Vagina (tissue), 2 donors: ENCODE data around the gene TRMT11. TPM values are rescaled to one million over a fixed set of nuclear protein-coding genes. Genes with fewer than 3 reads are reported as not detected.

Source experiments
- DNase-seq, 2 donors: peaks; one replicate each; pipeline ENCODE4 v3.0.0-alpha.2; 2017; ENCODE audit errors: extremely low spot score in 2 of 2
- H3K27ac ChIP-seq: fragments of 200-600 bp; sonication (generic); one replicate; pipeline ENCODE4 v1.5.1; 2019
- H3K27me3 ChIP-seq: fragments of 200-600 bp; sonication (generic); one replicate; pipeline ENCODE4 v1.5.1; 2019
- H3K36me3 ChIP-seq, 2 donors: fragments of 200-600 bp; sonication (generic); one replicate each; pipeline ENCODE4 v1.5.1; 2017 to 2019
- H3K4me1 ChIP-seq: fragments of 200-600 bp; sonication (generic); one replicate; pipeline ENCODE4 v1.5.1; 2019
- H3K4me3 ChIP-seq, 2 donors: fragments of 200-600 bp; sonication (generic); 1 replicate in 1 of 2; 2 replicates in 1 of 2; pipeline ENCODE4 v1.5.1; 2016 to 2019
- H3K9me3 ChIP-seq: fragments of 200-600 bp; sonication (generic); one replicate; pipeline ENCODE4 v1.5.1; 2019
- POLR2A ChIP-seq, 2 donors: fragments of 450-650 bp; IDR thresholded peaks; one replicate each; pipeline ENCODE4 v1.6.1; 2017; ENCODE audit warnings: antibody characterized with exemption in 2 of 2, mild to moderate bottlenecking in 2 of 2, moderate library complexity in 2 of 2
- POLR2AphosphoS5 ChIP-seq, 2 donors: sonication (generic); formaldehyde crosslinking; IDR thresholded peaks; one replicate each; pipeline ENCODE4 v1.9.0; 2017; ENCODE audit warnings: antibody characterized with exemption in 2 of 2, mild to moderate bottlenecking in 2 of 2, low read depth in 1 of 2; ENCODE audit not compliant: insufficient read depth in 1 of 2
- intact Hi-C: fragments of 100-400 bp; cut with DNase I; formaldehyde crosslinking; loops from one replicate; pipeline ENCODE4 v1.15.1; 2023
- total RNA-seq: library from RNA; depleted of rRNA; stranded (reverse); fragments of >200 nt; gene quantifications from one replicate; pipeline ENCODE4 v1.2.3, GENCODE V29; 2016
- TF ChIP-seq, protein P1 (sequence below), 3 experiments: fragments of 450-650 bp in 2 of 3; fragments of 200-600 bp in 1 of 3; sonication (generic) in 1 of 3; IDR thresholded peaks; one replicate each; pipeline ENCODE4 v1.5.1; 2017 to 2019; ENCODE audit warnings: antibody characterized with exemption in 3 of 3, mild to moderate bottlenecking in 2 of 3, moderate library complexity in 2 of 3

Gene TRMT11
- total RNA-seq, 1 donor from 2014 or later, result 28.0 TPM

- H3K4me3 ChIP-seq, result no peak overlapping the region
- intact Hi-C loops, result no loop called here
- no peaks in the 10 kb centered on the region for H3K36me3 ChIP-seq
- no peak for DNase-seq
- TF ChIP-seq POLR2AphosphoS5 (IDR thresholded peaks at IDR 0.05; ENCODE audit: insufficient read depth in 1 of 2, low read depth in 1 of 2) (no peak), POLR2A (IDR thresholded peaks at IDR 0.05) (no peak)
- TF ChIP-seq, protein P1, sequence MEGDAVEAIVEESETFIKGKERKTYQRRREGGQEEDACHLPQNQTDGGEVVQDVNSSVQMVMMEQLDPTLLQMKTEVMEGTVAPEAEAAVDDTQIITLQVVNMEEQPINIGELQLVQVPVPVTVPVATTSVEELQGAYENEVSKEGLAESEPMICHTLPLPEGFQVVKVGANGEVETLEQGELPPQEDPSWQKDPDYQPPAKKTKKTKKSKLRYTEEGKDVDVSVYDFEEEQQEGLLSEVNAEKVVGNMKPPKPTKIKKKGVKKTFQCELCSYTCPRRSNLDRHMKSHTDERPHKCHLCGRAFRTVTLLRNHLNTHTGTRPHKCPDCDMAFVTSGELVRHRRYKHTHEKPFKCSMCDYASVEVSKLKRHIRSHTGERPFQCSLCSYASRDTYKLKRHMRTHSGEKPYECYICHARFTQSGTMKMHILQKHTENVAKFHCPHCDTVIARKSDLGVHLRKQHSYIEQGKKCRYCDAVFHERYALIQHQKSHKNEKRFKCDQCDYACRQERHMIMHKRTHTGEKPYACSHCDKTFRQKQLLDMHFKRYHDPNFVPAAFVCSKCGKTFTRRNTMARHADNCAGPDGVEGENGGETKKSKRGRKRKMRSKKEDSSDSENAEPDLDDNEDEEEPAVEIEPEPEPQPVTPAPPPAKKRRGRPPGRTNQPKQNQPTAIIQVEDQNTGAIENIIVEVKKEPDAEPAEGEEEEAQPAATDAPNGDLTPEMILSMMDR (IDR thresholded peaks at IDR 0.05), result no peak
- peaks cover 42% of the 10 kb centered on the region for H3K4me1 ChIP-seq
- no peaks in the 10 kb centered on the region for H3K9me3 ChIP-seq
- no peaks in the 10 kb centered on the region for H3K27me3 ChIP-seq
- H3K27ac ChIP-seq, result no peak overlapping the region
These were observed 43.4 kb upstream of the TRMT11 start for GRCh38 chr6:125942672-125943527.

DNA sequence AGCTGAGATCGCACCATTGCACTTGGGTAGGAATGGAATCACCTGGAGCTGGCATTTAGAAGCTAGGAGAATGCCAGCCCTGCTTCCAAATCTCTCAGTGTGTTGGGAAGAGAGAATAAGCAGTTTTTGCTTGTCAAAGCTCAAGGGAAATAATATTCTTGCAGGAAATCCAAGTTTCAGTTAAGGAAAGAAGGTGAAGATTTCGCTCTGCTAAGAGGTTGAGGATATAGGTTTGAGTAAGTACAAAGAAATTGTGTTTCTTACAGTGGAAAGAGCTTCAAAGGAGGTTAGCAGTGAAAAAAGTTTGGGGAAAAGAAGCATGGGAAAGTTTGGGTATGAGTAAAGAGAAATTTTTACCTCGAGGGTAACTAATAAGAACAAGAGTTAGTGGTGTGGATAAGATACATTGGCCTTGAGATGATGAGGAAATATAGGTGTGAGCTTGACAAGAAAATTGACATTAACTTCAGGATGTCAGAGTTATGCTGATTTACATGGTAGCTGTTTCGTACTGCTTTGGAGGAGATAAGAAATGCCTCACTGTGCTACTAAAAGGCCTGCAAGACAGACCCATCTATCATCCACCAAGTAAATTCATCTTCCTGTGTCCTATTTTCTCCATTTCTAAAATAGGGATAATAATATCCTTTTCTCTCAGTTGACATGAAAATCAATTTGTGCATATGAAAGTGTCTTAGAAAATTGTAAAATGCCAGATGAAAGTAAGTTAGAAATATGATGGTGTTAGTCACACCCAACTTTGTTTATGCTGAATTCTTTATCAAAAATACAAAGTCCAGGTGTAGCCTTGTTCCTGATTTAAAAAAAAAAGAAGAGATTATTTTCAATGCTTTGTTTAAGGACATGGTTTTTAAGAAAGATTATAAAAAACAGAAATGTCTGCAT lies 42.6 kb upstream of the TRMT11 start:
- Histone ChIP-seq H3K4me1 (peaks cover 42% of the 10 kb centered on the region), H3K27me3 (no peaks in the 10 kb centered on the region), H3K4me3 (no peak overlapping the region), H3K27ac (peak overlapping the region; percentile 71), H3K9me3 (no peaks in the 10 kb centered on the region), H3K36me3 (no peaks in the 10 kb centered on the region)
- DNase-seq, result no peak
- intact Hi-C loops, result no loop called here
- TF ChIP-seq POLR2A (IDR thresholded peaks at IDR 0.05), result no peak
- TF ChIP-seq, protein P1 (IDR thresholded peaks at IDR 0.05), result no peak
- TF ChIP-seq POLR2AphosphoS5 (IDR thresholded peaks at IDR 0.05; ENCODE audit: insufficient read depth in 1 of 2, low read depth in 1 of 2), result no peak

GRCh38 chr6:125944434-125944816 lies 41.9 kb upstream of the TRMT11 start:
- Histone ChIP-seq H3K27ac (peak overlapping the region; percentile 71), H3K9me3 (no peaks in the 10 kb centered on the region), H3K36me3 (no peaks in the 10 kb centered on the region), H3K27me3 (no peaks in the 10 kb centered on the region), H3K4me1 (peaks cover 42% of the 10 kb centered on the region), H3K4me3 (no peak overlapping the region)
- DNase-seq, result no peak
- TF ChIP-seq POLR2AphosphoS5 (IDR thresholded peaks at IDR 0.05; ENCODE audit: insufficient read depth in 1 of 2, low read depth in 1 of 2), result peak in 1 of 2 donors; percentile 85
- TF ChIP-seq, protein P1 (IDR thresholded peaks at IDR 0.05), result no peak
- no peak for TF ChIP-seq POLR2A (IDR thresholded peaks at IDR 0.05)
- intact Hi-C loops, result no loop called here

- DNase-seq, result no peak
- H3K27ac ChIP-seq, result peak overlapping the region; percentile 71
- H3K9me3 ChIP-seq, result no peaks in the 10 kb centered on the region
- intact Hi-C loops, result no loop called here
- no peaks in the 10 kb centered on the region for H3K27me3 ChIP-seq
- H3K4me3 ChIP-seq, result no peak overlapping the region
- no peak for TF ChIP-seq POLR2AphosphoS5 (IDR thresholded peaks at IDR 0.05; ENCODE audit: insufficient read depth in 1 of 2, low read depth in 1 of 2)
- TF ChIP-seq, protein P1 (IDR thresholded peaks at IDR 0.05), result no peak
- no peak for TF ChIP-seq POLR2A (IDR thresholded peaks at IDR 0.05)
- no peaks in the 10 kb centered on the region for H3K36me3 ChIP-seq
- H3K4me1 ChIP-seq, result peaks cover 42% of the 10 kb centered on the region
These were observed 41.4 kb upstream of the TRMT11 start for GRCh38 chr6:125944896-125945295.
